ENCODE results near the gene MMP23B. TPM values are rescaled to one million over a fixed set of nuclear protein-coding genes. Genes with fewer than 3 reads are reported as not detected.
A peak's percentile ranks its signal among the peaks of the same experiment; 100 is the strongest.
"Not testable (repeated sequence)": the region's sequence is repeated elsewhere in the genome, so short reads cannot be mapped to it uniquely, and the experiment has no call there.

Gene MMP23B
- total RNA-seq, 1 donor from 2014 or later = 4.7 TPM

- peak within 1 kb of the TSS; percentile 67 for H3K4me2 ChIP-seq
These were observed 26.9 kb downstream of the MMP23B start, which contains the start of gene CDK11B for GRCh38 chr1:1658583-1659549. Gene CDK11B, minus strand, starts transcription at chr1:1659004. Its CDS starts 1,519 bp downstream, at chr1:1657485.

GRCh38 chr1:1662392-1662791, 30.4 kb downstream of the MMP23B start:
- not testable (repeated sequence) for H3K4me1 Mint-ChIP-seq; H3K27me3 Mint-ChIP-seq (ENCODE audit: insufficient read depth, low read depth); H3K27ac Mint-ChIP-seq; DNase-seq (ENCODE audit: low spot score); H3K4me1 ChIP-seq; H3K4me2 ChIP-seq; H3K9ac ChIP-seq; H3K4me3 Mint-ChIP-seq; H4K20me1 ChIP-seq (ENCODE audit: low read depth); H3K36me3 ChIP-seq; H3K36me3 Mint-ChIP-seq; H2AFZ ChIP-seq (replicated peaks); H3K9me3 ChIP-seq (ENCODE audit: low read depth); H3K9me3 Mint-ChIP-seq; H3K27me3 ChIP-seq; H3K27ac ChIP-seq; H3K4me3 ChIP-seq; H3K79me2 ChIP-seq (ENCODE audit: low read depth)
- peaks cover 18% of the 10 kb centered on the region for H3F3A ChIP-seq (ENCODE audit: low read depth)

More at GRCh38 chr1:1658583-1659549, 26.9 kb downstream of the MMP23B start, which contains the start of gene CDK11B:
- Mint-ChIP-seq H3K27ac (peak within 1 kb of the TSS; percentile 99), H3K4me3 (peak within 1 kb of the TSS; percentile 97)
- H4K20me1 ChIP-seq (ENCODE audit: low read depth); H3K27me3 Mint-ChIP-seq (ENCODE audit: insufficient read depth, low read depth); H3K4me1 Mint-ChIP-seq; H3K9me3 Mint-ChIP-seq; H3K9me3 ChIP-seq (ENCODE audit: low read depth); H3K36me3 ChIP-seq; H3K36me3 Mint-ChIP-seq; H3K4me1 ChIP-seq; H3K27me3 ChIP-seq: not testable (repeated sequence)
- Histone ChIP-seq H3K79me2 (ENCODE audit: low read depth) (peaks cover 19% of the 10 kb centered on the region), H3K4me3 (peak within 1 kb of the TSS; percentile 82), H3K9ac (peak within 1 kb of the TSS; percentile 96), H2AFZ (replicated peaks) (peak within 1 kb of the TSS; percentile 99), H3F3A (ENCODE audit: low read depth) (peaks cover 18% of the 10 kb centered on the region), H3K27ac (peak within 1 kb of the TSS; percentile 100)
- peak; percentile 40 for TF ChIP-seq CTCF (IDR thresholded peaks at IDR 0.05)
- DNase-seq (ENCODE audit: low spot score) = peak; percentile 95

- H2AFZ ChIP-seq (replicated peaks); H3K9ac ChIP-seq; H3K27ac Mint-ChIP-seq; H3K36me3 Mint-ChIP-seq; H3K36me3 ChIP-seq; H3K27ac ChIP-seq; H3K4me1 Mint-ChIP-seq; H3K9me3 Mint-ChIP-seq; H4K20me1 ChIP-seq (ENCODE audit: low read depth); DNase-seq (ENCODE audit: low spot score); H3K4me2 ChIP-seq; H3K79me2 ChIP-seq (ENCODE audit: low read depth); H3K27me3 Mint-ChIP-seq (ENCODE audit: insufficient read depth, low read depth); H3K4me3 ChIP-seq; H3K4me3 Mint-ChIP-seq; H3K9me3 ChIP-seq (ENCODE audit: low read depth); H3K4me1 ChIP-seq; H3K27me3 ChIP-seq: not testable (repeated sequence)
- peaks cover 18% of the 10 kb centered on the region for H3F3A ChIP-seq (ENCODE audit: low read depth)
These were observed 31.0 kb downstream of the MMP23B start for GRCh38 chr1:1662830-1663560.

- DNase-seq (ENCODE audit: low spot score); H3K4me3 ChIP-seq; H4K20me1 ChIP-seq (ENCODE audit: low read depth); H3K4me3 Mint-ChIP-seq; H2AFZ ChIP-seq (replicated peaks); H3K4me1 ChIP-seq; H3K27me3 ChIP-seq; H3K9me3 Mint-ChIP-seq; H3K79me2 ChIP-seq (ENCODE audit: low read depth); H3K27me3 Mint-ChIP-seq (ENCODE audit: insufficient read depth, low read depth); H3K27ac ChIP-seq; H3K36me3 ChIP-seq; H3K4me1 Mint-ChIP-seq; H3K9me3 ChIP-seq (ENCODE audit: low read depth); H3K36me3 Mint-ChIP-seq; H3K9ac ChIP-seq; H3K4me2 ChIP-seq; H3K27ac Mint-ChIP-seq: not testable (repeated sequence)
- H3F3A ChIP-seq (ENCODE audit: low read depth) = peaks cover 14% of the 10 kb centered on the region
These were observed 32.3 kb downstream of the MMP23B start for GRCh38 chr1:1664318-1664717.
